COLO668 (cell line): ENCODE data around the gene FABP7.

Experiments used
- DNase-seq: peaks from one replicate; lab custom pipeline; 2025; ENCODE audit not compliant: unreplicated experiment; lab: John Stamatoyannopoulos, UW

Gene FABP7

GRCh38 chr6:122833021-122833491 is 53.5 kb downstream of the FABP7 start:
- DNase-seq: peak; percentile 7
